Astrocyte of the hippocampus (primary cell): Measurements from ENCODE around the gene IL1F10.
A peak's percentile ranks its signal among the peaks of the same experiment; 100 is the strongest.

Experiments
- DNase-seq: peaks from one replicate; pipeline ENCODE4 v3.0.0; 2011; ENCODE audit warnings: low read depth, low spot score

The IL1F10 gene

GRCh38 chr2:113058998-113059960, 8.5 kb upstream of the IL1F10 start, which contains the start of gene IL36RN:
TSS of gene IL36RN (plus strand) at chr2:113059198. CDS start at chr2:113059439, 241 bp downstream.
- no peak for DNase-seq

GRCh38 chr2:113060396-113060795, 7.4 kb upstream of the IL1F10 start:
- no peak for DNase-seq

- DNase-seq, result no peak
These were observed 7.0 kb upstream of the IL1F10 start for GRCh38 chr2:113060796-113061195.

GRCh38 chr2:113061241-113061640, 6.5 kb upstream of the IL1F10 start:
- DNase-seq, result no peak

GRCh38 chr2:113061896-113062770, 5.6 kb upstream of the IL1F10 start:
- no peak for DNase-seq

- no peak for DNase-seq
These were observed 3.5 kb upstream of the IL1F10 start for GRCh38 chr2:113064281-113064680.

- DNase-seq, result no peak
These were observed 2.9 kb upstream of the IL1F10 start for GRCh38 chr2:113064898-113065297.

GRCh38 chr2:113068249-113068648, 479 bp downstream of the IL1F10 start:
- DNase-seq, result no peak

GRCh38 chr2:113068706-113069485, 1.1 kb downstream of the IL1F10 start:
- DNase-seq, result no peak

GRCh38 chr2:113069676-113070605, 2.2 kb downstream of the IL1F10 start:
- DNase-seq, result no peak

GRCh38 chr2:113070606-113070975, 2.8 kb downstream of the IL1F10 start:
- DNase-seq, result no peak

- DNase-seq, result no peak
These were observed 4.8 kb downstream of the IL1F10 start for GRCh38 chr2:113072584-113072983.

GRCh38 chr2:113073325-113073834, 5.6 kb downstream of the IL1F10 start:
- DNase-seq, result no peak

GRCh38 chr2:113075030-113075429, 7.3 kb downstream of the IL1F10 start:
- no peak for DNase-seq

- no peak for DNase-seq
These were observed 7.8 kb downstream of the IL1F10 start for GRCh38 chr2:113075600-113075999.

- DNase-seq, result no peak
These were observed 9.3 kb downstream of the IL1F10 start for GRCh38 chr2:113076954-113077669.

GRCh38 chr2:113077921-113078320, 10.2 kb downstream of the IL1F10 start:
- no peak for DNase-seq

- DNase-seq, result no peak
These were observed 10.6 kb downstream of the IL1F10 start for GRCh38 chr2:113078350-113078839.

- DNase-seq, result peak; percentile 7
These were observed 11.4 kb downstream of the IL1F10 start for GRCh38 chr2:113079131-113079530.
